Ramos (cell line): Measurements from ENCODE around the gene SLC4A11.

Source experiments
- in situ Hi-C: fragments of 300-500 bp; cut with MboI; formaldehyde crosslinking; loops from one replicate; pipeline ENCODE4 v1.14.3; 2022; ENCODE audit warnings: low sequenced_read_pairs; ENCODE audit not compliant: unreplicated experiment

SLC4A11 gene

GRCh38 chr20:3239026-3239866, at the start of gene SLC4A11:
Gene SLC4A11, minus strand, starts transcription at chr20:3239190. Its CDS starts 53 bp downstream, at chr20:3239137.
- in situ Hi-C loops, result no loop called here

- in situ Hi-C loops, result no loop called here
Measured at GRCh38 chr20:3283222-3283820, 44.3 kb upstream of the SLC4A11 start.

- in situ Hi-C loops, result no loop called here
Measured at GRCh38 chr20:3282271-3283221, 43.6 kb upstream of the SLC4A11 start.

GRCh38 chr20:3281437-3281836, 42.4 kb upstream of the SLC4A11 start:
- in situ Hi-C loops, result no loop called here

- in situ Hi-C loops, result no loop called here
Measured at GRCh38 chr20:3279761-3280160, 40.8 kb upstream of the SLC4A11 start.

GRCh38 chr20:3277686-3278465, 38.9 kb upstream of the SLC4A11 start:
- in situ Hi-C loops, result no loop called here

GRCh38 chr20:3276680-3277015, 37.7 kb upstream of the SLC4A11 start:
- in situ Hi-C loops, result no loop called here

- in situ Hi-C loops, result no loop called here
Measured at GRCh38 chr20:3275966-3276679, 37.1 kb upstream of the SLC4A11 start.

GRCh38 chr20:3275064-3275935, 36.3 kb upstream of the SLC4A11 start:
- in situ Hi-C loops, result no loop called here

GRCh38 chr20:3273371-3273770, 34.4 kb upstream of the SLC4A11 start:
- in situ Hi-C loops, result no loop called here

- in situ Hi-C loops, result no loop called here
Measured at GRCh38 chr20:3270051-3270450, 31.1 kb upstream of the SLC4A11 start.

GRCh38 chr20:3262566-3262965, 23.6 kb upstream of the SLC4A11 start:
- in situ Hi-C loops, result no loop called here

GRCh38 chr20:3258429-3258828, 19.4 kb upstream of the SLC4A11 start:
- in situ Hi-C loops, result no loop called here

GRCh38 chr20:3255728-3256127, 16.7 kb upstream of the SLC4A11 start:
- in situ Hi-C loops, result no loop called here

- in situ Hi-C loops, result no loop called here
Measured at GRCh38 chr20:3251806-3252205, 12.8 kb upstream of the SLC4A11 start.

GRCh38 chr20:3250091-3250504, 11.1 kb upstream of the SLC4A11 start:
- in situ Hi-C loops, result no loop called here

GRCh38 chr20:3248993-3249347, 10.0 kb upstream of the SLC4A11 start:
- in situ Hi-C loops, result no loop called here

- in situ Hi-C loops, result no loop called here
Measured at GRCh38 chr20:3248167-3248992, 9.4 kb upstream of the SLC4A11 start.
